AG08396 (cell line): Measurements from ENCODE around the gene CCT4.
"Not testable (repeated sequence)": the region's sequence is repeated elsewhere in the genome, so short reads cannot be mapped to it uniquely, and the experiment has no call there.

ENCODE experiments used
- DNase-seq: peaks from one replicate; pipeline ENCODE4 v3.0.0; 2012; ENCODE audit warnings: low spot score, mixed read lengths

CCT4 gene, protein sequence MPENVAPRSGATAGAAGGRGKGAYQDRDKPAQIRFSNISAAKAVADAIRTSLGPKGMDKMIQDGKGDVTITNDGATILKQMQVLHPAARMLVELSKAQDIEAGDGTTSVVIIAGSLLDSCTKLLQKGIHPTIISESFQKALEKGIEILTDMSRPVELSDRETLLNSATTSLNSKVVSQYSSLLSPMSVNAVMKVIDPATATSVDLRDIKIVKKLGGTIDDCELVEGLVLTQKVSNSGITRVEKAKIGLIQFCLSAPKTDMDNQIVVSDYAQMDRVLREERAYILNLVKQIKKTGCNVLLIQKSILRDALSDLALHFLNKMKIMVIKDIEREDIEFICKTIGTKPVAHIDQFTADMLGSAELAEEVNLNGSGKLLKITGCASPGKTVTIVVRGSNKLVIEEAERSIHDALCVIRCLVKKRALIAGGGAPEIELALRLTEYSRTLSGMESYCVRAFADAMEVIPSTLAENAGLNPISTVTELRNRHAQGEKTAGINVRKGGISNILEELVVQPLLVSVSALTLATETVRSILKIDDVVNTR

GRCh38 chr2:61888267-61889055 lies at the start of gene CCT4:
Gene CCT4, minus strand, starts transcription at chr2:61888656. Its CDS starts 149 bp downstream, at chr2:61888507.
- DNase-seq, result peak; percentile 87

DNA sequence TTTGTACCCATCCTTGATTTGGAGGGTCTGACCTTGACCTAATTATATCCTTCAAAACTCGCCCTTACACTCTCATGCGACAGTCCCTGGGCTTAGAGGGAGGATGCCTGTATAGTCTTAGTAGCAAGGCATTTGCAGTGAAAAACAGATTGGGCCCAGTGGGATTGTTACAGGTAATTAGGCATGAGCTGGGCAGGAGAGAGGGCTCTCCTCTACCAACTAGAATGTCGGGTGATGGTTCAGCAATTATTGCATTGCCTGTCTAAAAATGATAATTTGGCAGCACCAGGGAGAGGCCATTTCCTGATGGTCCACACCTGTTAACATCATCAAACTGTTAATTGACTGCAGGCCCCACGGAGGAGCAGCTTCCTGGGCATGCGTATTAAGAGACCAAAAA lies 49.4 kb upstream of the CCT4 start:
- no peak for DNase-seq

DNA sequence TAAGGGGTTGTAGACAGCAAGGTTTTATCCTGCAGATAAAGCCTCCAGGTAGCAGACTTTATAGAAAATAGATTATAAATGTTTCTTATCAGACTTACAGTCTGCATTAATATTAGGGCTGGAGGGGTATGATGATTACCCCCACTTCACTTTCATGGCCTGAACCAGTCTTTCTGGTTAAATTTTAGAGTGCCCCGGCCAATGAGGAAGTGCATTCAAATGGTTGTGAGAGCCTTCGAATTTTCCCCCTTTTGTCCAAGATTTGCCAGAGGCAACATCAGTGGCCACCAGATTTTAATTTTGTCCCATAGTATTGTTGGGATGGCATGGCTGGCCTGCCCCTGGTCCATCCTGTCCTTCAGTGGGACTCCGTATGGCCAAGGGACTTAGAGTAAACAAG lies 48.6 kb upstream of the CCT4 start:
- no peak for DNase-seq

- DNase-seq, result no peak
Measured at GRCh38 chr2:61928826-61929461, 40.5 kb upstream of the CCT4 start.

DNA sequence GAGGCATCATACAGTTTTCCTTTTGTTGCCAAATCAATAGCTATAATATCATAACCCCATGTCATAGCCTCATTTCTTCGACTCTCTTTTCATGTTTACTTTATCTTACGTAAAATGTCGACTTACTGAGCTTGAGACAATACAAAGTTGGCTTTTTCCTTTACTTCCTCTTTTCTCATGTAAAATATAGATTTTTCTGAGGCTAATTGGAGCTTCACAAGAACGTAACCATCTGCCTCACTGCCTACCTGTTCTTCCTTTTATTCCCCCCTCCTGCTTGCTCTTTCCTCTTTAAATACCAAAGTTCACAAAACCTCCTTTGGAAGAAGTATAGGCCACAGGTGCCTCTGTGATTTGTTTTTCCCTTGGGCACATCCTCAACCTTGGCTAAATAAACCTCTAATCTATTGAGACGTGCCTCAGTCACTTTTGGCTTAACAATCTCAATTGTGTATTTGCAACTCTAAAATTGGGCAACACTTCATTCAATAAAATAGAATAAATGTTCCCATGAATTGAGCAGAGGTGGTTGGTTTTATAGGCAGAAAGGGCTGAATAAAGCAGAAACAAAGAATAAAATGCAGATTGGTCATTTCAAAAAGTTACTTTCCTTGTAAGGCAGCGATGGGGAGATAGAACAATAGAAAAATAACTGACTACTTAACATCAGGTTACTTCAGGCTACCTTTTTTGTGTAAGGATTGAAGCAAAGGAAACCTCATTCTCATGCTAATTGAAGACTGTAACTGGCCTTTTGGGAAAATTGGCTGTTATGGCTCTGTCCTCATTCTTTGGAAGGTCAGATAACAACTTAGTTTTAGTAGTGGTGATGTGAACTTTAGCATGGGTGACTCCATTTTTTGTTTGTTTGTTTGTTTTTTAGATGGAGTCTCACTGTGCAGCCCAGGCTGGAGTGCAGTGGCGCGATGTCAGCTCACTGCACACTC lies 38.3 kb upstream of the CCT4 start:
- DNase-seq, result no peak

DNA sequence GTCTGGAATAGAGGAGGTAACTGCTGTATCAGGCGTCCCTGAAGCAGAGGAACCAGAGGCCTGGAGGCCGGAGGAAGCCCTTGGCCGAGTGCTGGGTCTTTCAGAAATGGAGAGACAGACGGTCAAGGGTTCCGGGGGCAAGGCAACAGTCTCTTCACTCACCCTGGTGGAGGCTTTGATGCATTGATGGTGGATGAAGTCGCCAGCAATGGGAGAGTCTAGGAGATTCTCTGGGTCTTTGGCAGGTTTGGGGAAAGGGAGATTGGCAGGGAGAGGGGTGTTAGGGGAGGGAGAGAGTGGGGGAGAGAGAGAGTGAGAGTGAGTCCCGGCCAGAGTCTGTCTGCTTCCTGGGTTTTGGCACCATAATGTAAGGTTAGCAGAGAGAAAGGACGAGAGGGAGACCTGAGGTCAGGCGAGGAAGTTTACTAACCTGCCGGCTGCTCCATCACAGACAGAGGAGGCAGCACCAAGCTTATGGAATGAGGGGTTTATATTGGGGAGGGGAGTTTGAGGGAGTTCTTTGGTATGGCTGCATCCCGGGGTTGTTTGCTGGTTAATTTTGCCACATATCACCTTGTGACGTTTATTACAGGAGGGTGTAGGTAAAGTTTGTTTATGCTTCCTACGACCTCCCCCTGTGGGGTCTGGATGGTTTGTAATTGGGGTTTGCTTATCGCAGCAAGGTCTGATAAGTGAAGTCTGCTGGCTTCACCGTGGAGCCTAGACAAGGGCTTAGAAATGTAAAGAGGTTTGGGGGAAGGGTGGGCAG lies 36.6 kb upstream of the CCT4 start:
- no peak for DNase-seq

DNA sequence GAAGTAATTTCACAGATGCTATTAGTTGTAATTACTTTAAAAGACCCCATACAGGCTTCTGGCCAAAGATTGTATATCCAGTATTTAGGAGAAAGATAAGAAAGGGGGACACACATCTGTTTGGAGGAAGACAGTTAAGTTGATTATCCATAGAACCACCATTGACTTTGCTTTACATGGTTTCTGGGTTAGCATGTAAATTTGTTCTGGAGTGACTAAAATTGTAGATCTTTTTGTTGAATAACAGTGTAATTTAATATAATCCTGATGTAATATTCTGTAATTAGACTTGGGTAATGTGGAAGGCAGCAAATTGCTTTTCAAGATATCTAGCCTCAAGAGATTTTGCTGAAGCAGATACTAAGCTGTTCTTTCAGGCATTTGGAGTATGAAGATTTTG lies 34.3 kb upstream of the CCT4 start:
- no peak for DNase-seq

DNA sequence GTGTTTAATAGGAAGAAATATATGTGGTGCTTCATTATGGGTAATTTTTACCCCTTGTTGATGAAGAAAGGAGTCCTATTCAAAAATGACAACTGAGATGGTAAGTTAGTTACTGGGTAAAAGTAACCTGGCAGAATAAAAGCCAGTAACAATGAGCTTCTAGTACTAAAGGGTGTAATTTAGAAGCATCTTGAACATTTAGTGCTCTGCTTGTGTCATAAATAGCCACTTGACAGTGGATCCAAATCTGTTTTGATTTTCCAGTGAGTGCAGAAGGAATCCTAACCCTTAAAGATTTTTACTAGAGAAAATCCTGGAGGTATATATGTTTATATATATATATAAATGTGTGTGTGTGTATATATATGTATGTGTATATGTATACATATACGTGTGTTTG lies 32.1 kb upstream of the CCT4 start:
- DNase-seq, result no peak

DNA sequence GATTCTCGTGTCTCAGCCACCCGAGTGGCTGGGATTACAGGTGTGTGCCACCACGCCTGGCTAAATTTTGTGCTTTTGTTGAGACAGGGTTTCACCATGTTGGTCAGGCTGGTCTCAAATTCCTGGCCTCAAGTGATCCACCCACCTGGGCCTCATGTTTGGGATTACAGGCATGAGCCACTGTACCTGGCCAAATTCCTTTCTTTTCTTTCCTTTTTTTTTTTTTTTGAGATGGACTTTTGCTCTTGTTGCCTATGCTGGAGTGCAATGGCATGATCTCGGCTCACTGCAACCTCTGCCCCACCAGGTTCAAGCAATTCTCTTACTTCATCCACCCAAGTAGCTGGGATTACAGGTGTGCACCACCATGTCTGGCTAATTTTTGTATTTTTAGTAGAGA lies 26.3 kb upstream of the CCT4 start:
- not testable (repeated sequence) for DNase-seq

GRCh38 chr2:61911510-61911909 lies 23.1 kb upstream of the CCT4 start:
- no peak for DNase-seq

GRCh38 chr2:61910603-61911002 lies 22.1 kb upstream of the CCT4 start:
- no peak for DNase-seq

DNA sequence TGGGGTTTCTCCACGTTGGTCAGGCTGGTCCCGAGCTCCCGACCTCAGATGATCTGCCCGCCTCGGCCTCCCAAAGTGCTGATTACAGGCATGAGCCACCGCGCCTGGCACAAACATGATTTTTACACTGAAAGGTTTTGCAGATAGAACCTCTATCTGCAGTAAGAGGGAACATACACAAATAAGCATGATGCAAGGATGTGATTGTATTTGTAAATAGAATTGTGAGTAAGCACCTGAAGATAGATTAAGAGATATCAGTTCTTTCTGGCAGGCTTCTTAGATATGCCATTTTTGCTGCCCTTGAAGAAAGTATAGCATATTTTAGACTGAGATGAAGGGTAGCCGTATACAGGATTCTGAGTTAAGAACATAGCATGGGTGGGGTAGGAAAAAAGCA lies 20.7 kb upstream of the CCT4 start:
- no peak for DNase-seq

GRCh38 chr2:61906186-61906470 lies 17.7 kb upstream of the CCT4 start:
- DNase-seq, result no peak

GRCh38 chr2:61905372-61906185 lies 17.1 kb upstream of the CCT4 start, which contains the start of gene COMMD1:
Gene COMMD1, plus strand, starts transcription at chr2:61905674. Its CDS starts 5 bp downstream, at chr2:61905679.
- DNase-seq, result peak; percentile 75

DNA sequence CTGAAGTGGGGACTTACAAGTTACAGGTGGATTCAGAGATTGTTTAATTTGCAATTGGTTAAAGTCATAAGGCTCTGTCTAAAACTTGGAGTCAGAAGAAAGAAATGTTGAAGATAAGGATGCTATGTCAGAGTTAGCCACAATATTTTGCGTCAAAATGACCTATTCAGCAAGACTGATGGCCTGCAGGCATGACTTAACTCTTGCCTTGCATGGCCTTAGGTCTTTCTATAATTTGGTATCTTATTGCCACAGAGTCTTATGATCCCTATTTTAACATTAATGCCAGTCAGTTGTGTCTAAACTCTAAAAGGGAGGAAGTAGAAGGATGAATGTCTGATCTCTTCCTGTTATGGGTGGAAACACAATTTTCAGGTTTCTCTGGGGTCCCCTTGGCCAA lies 11.8 kb upstream of the CCT4 start:
- no peak for DNase-seq

- DNase-seq, result no peak
Measured at GRCh38 chr2:61898810-61899209, 10.4 kb upstream of the CCT4 start.

GRCh38 chr2:61887717-61888266 lies 664 bp downstream of the CCT4 start:
- peak; percentile 43 for DNase-seq

- DNase-seq, result no peak
Measured at GRCh38 chr2:61885896-61886603, 2.4 kb downstream of the CCT4 start.

DNA sequence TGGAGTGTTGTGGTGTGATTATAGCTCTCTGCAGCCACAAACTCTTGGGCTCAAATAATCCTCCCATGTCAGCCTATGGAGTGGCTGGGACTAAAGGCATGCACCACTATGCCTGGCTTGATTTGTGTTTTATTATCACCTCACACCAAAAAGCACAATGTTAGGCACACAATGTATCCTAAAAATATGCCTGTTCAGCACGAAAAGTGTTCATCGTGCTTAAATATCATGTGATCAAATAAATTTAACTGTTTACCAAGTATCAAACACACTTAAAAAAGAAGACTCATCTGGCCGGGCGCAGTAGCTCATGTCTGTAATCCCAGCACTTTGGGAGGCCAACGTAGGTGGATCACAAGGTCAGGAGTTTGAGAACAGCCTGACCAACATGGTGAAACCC lies 5.6 kb downstream of the CCT4 start:
- DNase-seq, result no peak
